Esophagus squamous epithelium (tissue), 5 donors: ENCODE measurements around the gene ZDHHC14. TPM values are rescaled to one million over a fixed set of nuclear protein-coding genes. Genes with fewer than 3 reads are reported as not detected.
"Not testable (repeated sequence)": the region's sequence is repeated elsewhere in the genome, so short reads cannot be mapped to it uniquely, and the experiment has no call there.

ENCODE experiments used
- DNase-seq: peaks from one replicate; lab custom pipeline; 2025; lab: John Stamatoyannopoulos, UW
- H3K27ac ChIP-seq, 4 donors: fragments of 200-600 bp; sonication (generic); one replicate each; pipeline ENCODE4 v1.5.1; 2016 to 2019; ENCODE audit warnings: mild to moderate bottlenecking in 1 of 4
- H3K27me3 ChIP-seq, 4 donors: fragments of 200-600 bp; sonication (generic); 1 replicate in 3 of 4; 2 replicates in 1 of 4; pipeline versions ENCODE4 v1.5.1 to v1.6.0; 2017 to 2021; ENCODE audit warnings: antibody characterized with exemption in 1 of 4
- H3K36me3 ChIP-seq, 3 donors: fragments of 200-600 bp; sonication (generic); one replicate each; pipeline ENCODE4 v1.5.1; 2016 to 2019
- H3K4me1 ChIP-seq, 3 donors: fragments of 200-600 bp; sonication (generic); one replicate each; pipeline ENCODE4 v1.5.1; 2017 to 2019
- H3K4me3 ChIP-seq, 4 donors: fragments of 200-600 bp; sonication (generic); 1 replicate in 3 of 4; 2 replicates in 1 of 4; pipeline ENCODE4 v1.5.1; 2016 to 2019; ENCODE audit warnings: mild to moderate bottlenecking in 2 of 4, moderate library complexity in 1 of 4
- H3K9me3 ChIP-seq, 3 donors: fragments of 200-600 bp; sonication (generic); one replicate each; pipeline ENCODE4 v1.5.1; 2016 to 2019
- CTCF ChIP-seq, 6 experiments: fragments of 450-650 bp in 4 of 6; fragments of 200-600 bp in 2 of 6; sonication (generic) in 2 of 6; IDR thresholded peaks; one replicate each; pipeline ENCODE4 v1.5.1; 2016 to 2019; ENCODE audit warnings: antibody characterized with exemption in 6 of 6, mild to moderate bottlenecking in 4 of 6, moderate library complexity in 4 of 6
- POLR2A ChIP-seq, 4 donors: fragments of 450-650 bp; IDR thresholded peaks; one replicate each; pipeline ENCODE4 v1.6.1; 2017; ENCODE audit warnings: antibody characterized with exemption in 4 of 4, mild to moderate bottlenecking in 4 of 4, moderate library complexity in 3 of 4
- WGBS, 2 donors: methylation state at CpG; one replicate each; pipeline ENCODE4 v1.1.5; 2018; 5-methylcytosine and 5-hydroxymethylcytosine counted together
- intact Hi-C: fragments of 100-400 bp; cut with DNase I; formaldehyde crosslinking; loops from one replicate; pipeline ENCODE4 v1.15.0; 2022
- total RNA-seq, 4 donors: library from RNA; depleted of rRNA; stranded (reverse); fragments of >200 nt; gene quantifications; one replicate each; pipeline ENCODE4 v1.1.0, GENCODE V29; 2016
- donor health status: DM: yes; HTN: yes; CAD: no.

Gene ZDHHC14
- total RNA-seq, 4 donors from 2014 or later: 6.1 to 15.6 (median 6.9) TPM

DNA sequence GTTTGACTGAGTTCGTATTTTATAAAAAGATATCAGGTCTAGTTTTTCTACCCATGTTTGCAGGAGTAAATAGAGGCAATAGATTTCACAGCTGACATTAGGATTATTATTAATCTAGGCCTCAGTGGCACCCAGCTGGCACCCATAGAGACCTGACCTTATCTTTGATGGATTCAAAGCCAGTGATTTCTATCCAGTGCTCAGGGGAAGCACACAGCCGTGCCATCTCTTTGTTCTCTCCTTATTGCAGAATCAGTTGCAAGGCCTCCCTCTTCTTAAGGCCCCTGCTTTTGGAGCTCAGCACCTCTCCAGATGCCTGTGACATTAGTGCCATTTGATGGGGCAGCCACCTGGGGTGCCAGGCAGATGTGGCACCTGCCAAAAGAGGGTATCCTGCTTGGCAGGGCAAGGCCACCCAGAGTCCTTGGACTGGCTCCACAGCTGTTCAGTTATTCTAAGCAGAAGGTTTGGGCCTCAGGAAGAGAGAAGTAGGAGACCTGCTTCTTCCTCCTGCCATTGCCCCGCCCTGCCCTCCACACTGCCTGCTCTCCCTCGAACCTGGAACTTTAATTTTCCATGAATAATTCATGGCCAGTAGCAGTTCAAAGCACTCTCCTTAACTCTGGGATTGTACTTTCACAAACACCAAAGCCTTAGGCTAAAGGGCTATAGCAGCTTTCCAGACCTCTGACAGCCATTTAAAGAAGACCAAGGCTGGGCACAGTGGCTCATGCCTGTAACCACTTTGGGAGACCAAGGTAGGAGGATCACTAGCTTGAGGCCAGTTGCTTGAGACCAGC lies 206.3 kb downstream of the ZDHHC14 start:
- H3K36me3 ChIP-seq: no peaks in the 10 kb centered on the region
- TF ChIP-seq POLR2A (IDR thresholded peaks at IDR 0.05): no peak
- TF ChIP-seq CTCF (IDR thresholded peaks at IDR 0.05): no peak
- intact Hi-C loops: no loop called here
- no peaks in the 10 kb centered on the region for H3K27me3 ChIP-seq
- H3K9me3 ChIP-seq: peaks cover 0 to 18% (median 8%) of the 10 kb centered on the region in 3 donors
- no peak overlapping the region for H3K4me3 ChIP-seq
- WGBS, 2 donors: 87 to 90% methylated on average over 3 to 4 of the region's 4 CpGs
- no peaks in the 10 kb centered on the region for H3K4me1 ChIP-seq
- DNase-seq: no peak
- H3K27ac ChIP-seq: no peak overlapping the region

- H3K36me3 ChIP-seq, H3K4me1 ChIP-seq, H3K4me3 ChIP-seq, DNase-seq, H3K27me3 ChIP-seq, H3K27ac ChIP-seq, intact Hi-C loops: not testable (repeated sequence)
- H3K9me3 ChIP-seq: peaks cover 0 to 18% (median 8%) of the 10 kb centered on the region in 3 donors
- WGBS, 2 donors: 84 to 92% methylated on average over 2 to 4 of the region's 4 CpGs
These were observed 209.7 kb downstream of the ZDHHC14 start for GRCh38 chr6:157590654-157591053.

DNA sequence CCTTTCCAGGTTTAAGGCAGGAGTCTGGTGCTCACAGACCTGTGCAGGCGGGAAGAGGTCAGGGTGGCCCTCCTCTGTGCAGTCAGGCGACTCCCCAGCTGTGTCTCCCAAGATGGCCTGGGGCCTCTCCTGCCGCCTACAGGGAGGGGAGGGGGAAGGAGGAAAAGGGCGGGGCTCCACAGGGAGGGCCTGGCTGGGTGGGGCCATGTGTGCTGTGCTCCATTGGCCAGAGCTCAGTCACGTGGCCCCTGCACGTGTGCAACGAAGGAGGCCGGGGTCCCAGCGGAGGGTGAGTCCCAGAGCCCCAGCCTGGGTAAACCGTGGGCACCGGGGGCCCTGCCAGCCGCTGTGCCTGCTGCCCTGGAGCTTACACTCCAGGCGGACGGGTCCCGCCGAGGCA lies 211.6 kb downstream of the ZDHHC14 start:
- WGBS, 2 donors: 90 to 100% methylated on average over 1 to 2 of the region's 16 CpGs
- peaks cover 0 to 9% (median 0%) of the 10 kb centered on the region in 3 donors for H3K36me3 ChIP-seq
- no peak for DNase-seq
- no peak overlapping the region for H3K4me3 ChIP-seq
- no peak overlapping the region for H3K27ac ChIP-seq
- no peaks in the 10 kb centered on the region for H3K27me3 ChIP-seq
- peaks cover 0 to 19% (median 2%) of the 10 kb centered on the region in 3 donors for H3K4me1 ChIP-seq
- intact Hi-C loops: no loop called here
- TF ChIP-seq POLR2A (IDR thresholded peaks at IDR 0.05): no peak
- no peak for TF ChIP-seq CTCF (IDR thresholded peaks at IDR 0.05)
- peaks cover 0 to 18% (median 8%) of the 10 kb centered on the region in 3 donors for H3K9me3 ChIP-seq

DNA sequence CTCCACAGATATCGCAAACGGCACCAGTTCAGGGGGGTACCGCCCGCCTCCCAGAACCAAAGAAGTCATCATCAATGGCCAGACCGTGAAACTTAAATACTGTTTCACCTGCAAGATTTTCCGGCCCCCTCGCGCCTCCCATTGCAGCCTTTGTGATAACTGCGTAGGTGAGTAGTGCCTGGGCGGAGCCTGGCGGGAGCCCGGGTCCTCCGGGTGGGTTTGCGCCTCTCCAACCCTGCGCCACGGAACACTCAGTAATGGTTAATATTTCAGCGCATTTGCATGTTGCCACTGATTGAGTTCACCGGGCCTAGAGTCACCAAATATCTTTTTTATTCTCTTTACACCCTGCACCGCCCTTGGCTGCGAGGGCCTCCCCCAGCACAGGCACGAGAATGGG lies 212.0 kb downstream of the ZDHHC14 start:
- DNase-seq: no peak
- Histone ChIP-seq H3K36me3 (peaks cover 0 to 9% (median 0%) of the 10 kb centered on the region in 3 donors), H3K27ac (no peak overlapping the region), H3K4me1 (peaks cover 0 to 23% (median 7%) of the 10 kb centered on the region in 3 donors), H3K9me3 (peaks cover 0 to 18% (median 8%) of the 10 kb centered on the region in 3 donors), H3K4me3 (no peak overlapping the region), H3K27me3 (no peaks in the 10 kb centered on the region)
- TF ChIP-seq POLR2A (IDR thresholded peaks at IDR 0.05): no peak
- no peak for TF ChIP-seq CTCF (IDR thresholded peaks at IDR 0.05)
- 90 to 92% methylated on average over 16 to 21 of the region's 21 CpGs for WGBS, 2 donors
- intact Hi-C loops: no loop called here

- no peak for TF ChIP-seq CTCF (IDR thresholded peaks at IDR 0.05)
- no peak for TF ChIP-seq POLR2A (IDR thresholded peaks at IDR 0.05)
- Histone ChIP-seq H3K27ac (no peak overlapping the region), H3K4me3 (no peak overlapping the region), H3K9me3 (peaks cover 0 to 18% (median 8%) of the 10 kb centered on the region in 3 donors), H3K36me3 (peaks cover 0 to 9% (median 0%) of the 10 kb centered on the region in 3 donors), H3K4me1 (peaks cover 0 to 26% (median 8%) of the 10 kb centered on the region in 3 donors), H3K27me3 (no peaks in the 10 kb centered on the region)
- 98 to 100% methylated on average over 1 to 6 of the region's 8 CpGs for WGBS, 2 donors
- intact Hi-C loops: no loop called here
- DNase-seq: no peak
These were observed 212.6 kb downstream of the ZDHHC14 start for GRCh38 chr6:157593596-157593995.
